Endothelial cell of umbilical vein (primary cell): ENCODE results near the gene RSPH3. TPM values are rescaled to one million over a fixed set of nuclear protein-coding genes. Genes with fewer than 3 reads are reported as not detected.

Source experiments
- BruUV-seq: library from RNA; stranded (reverse); fragments of 400-500 nt; replicated peaks from 2 replicates; lab custom pipeline; 2021; lab: Mats Ljungman, UMichigan
- CTCF ChIA-PET: fragments of 300-600, 350-600 bp; sonication (Branson Sonifier 250); formaldehyde crosslinking; loops from one replicate; lab custom pipeline; 2021; ENCODE audit warnings: antibody characterized with exemption, inconsistent platforms; lab: Charles Lee
- POLR2A ChIA-PET: fragments of 300-600, 350-600 bp; sonication (Branson Sonifier 250); formaldehyde crosslinking; loops from one replicate; lab custom pipeline; 2021; ENCODE audit warnings: antibody characterized with exemption, inconsistent platforms; lab: Charles Lee
- DNase-seq: peaks from one replicate; pipeline ENCODE4 v3.0.0-alpha.2; 2011; ENCODE audit warnings: low read depth, low spot score
- FAIRE-seq: peaks from 2 replicates; lab custom pipeline; 2011; peaks lifted over from hg19 to GRCh38; lab: Jason Lieb, UNC
- H2AFZ ChIP-seq: 2 replicates; pipeline ENCODE4 v1.6.0; 2012; ENCODE audit warnings: low read depth, low read length, control low read depth, inconsistent platforms
- H3K27ac ChIP-seq: 2 replicates; pipeline ENCODE4 v1.5.1; 2011; ENCODE audit warnings: low read depth, mild to moderate bottlenecking, control low read depth, low read length, moderate library complexity; ENCODE audit not compliant: insufficient read depth
- H3K27me3 ChIP-seq, 2 experiments: 2 replicates each; pipeline versions ENCODE4 v1.6.0 to v1.6.1; 2011; ENCODE audit warnings: low read length in 2 of 2, mixed read lengths in 1 of 2; ENCODE audit not compliant: control insufficient read depth in 2 of 2, insufficient read depth in 2 of 2
- H3K36me3 ChIP-seq, 2 experiments: 2 replicates in 1 of 2; 3 replicates in 1 of 2; pipeline ENCODE4 v1.5.1; 2011; ENCODE audit warnings: low read length in 2 of 2, mild to moderate bottlenecking in 1 of 2, moderate library complexity in 1 of 2; ENCODE audit not compliant: control insufficient read depth in 2 of 2, insufficient read depth in 2 of 2; ENCODE audit errors: extremely low read depth in 1 of 2
- H3K4me1 ChIP-seq: 3 replicates; pipeline ENCODE4 v1.5.1; 2011; ENCODE audit warnings: mild to moderate bottlenecking, low read length; ENCODE audit not compliant: control insufficient read depth, insufficient read depth; ENCODE audit errors: extremely low read depth
- H3K4me2 ChIP-seq: 2 replicates; pipeline ENCODE4 v1.6.1; 2011; ENCODE audit warnings: low read length, control low read depth, mixed read lengths; ENCODE audit not compliant: insufficient read depth
- H3K4me3 ChIP-seq, 3 experiments: fragments of 200-600 bp in 1 of 3; sonication (generic), shearing (Covaris generic) in 1 of 3; replicated peaks in 1 of 3; 2 replicates each; pipeline ENCODE4 v1.5.1; 2011 to 2016; ENCODE audit warnings: control low read depth in 3 of 3, low read length in 3 of 3, mild to moderate bottlenecking in 2 of 3, inconsistent platforms in 1 of 3, low read depth in 1 of 3, moderate library complexity in 1 of 3; ENCODE audit not compliant: insufficient read depth in 1 of 3
- H3K79me2 ChIP-seq: 2 replicates; pipeline ENCODE4 v1.6.0; 2012; ENCODE audit warnings: low read length, inconsistent platforms; ENCODE audit not compliant: control insufficient read depth, insufficient read depth
- H3K9ac ChIP-seq: replicated peaks from 2 replicates; pipeline ENCODE3; 2011; ENCODE audit warnings: low read length, control low read depth; ENCODE audit not compliant: insufficient read depth; ENCODE audit errors: extremely low read depth
- H3K9me1 ChIP-seq: replicated peaks from 3 replicates; pipeline ENCODE4 v1.6.0; 2011; ENCODE audit warnings: mild to moderate bottlenecking, low read length; ENCODE audit not compliant: control insufficient read depth, insufficient read depth; ENCODE audit errors: extremely low read depth
- H3K9me3 ChIP-seq: replicated peaks from 2 replicates; pipeline ENCODE4 v1.5.1; 2012; ENCODE audit warnings: low read length, inconsistent platforms; ENCODE audit not compliant: control insufficient read depth, insufficient read depth
- H4K20me1 ChIP-seq: replicated peaks from 2 replicates; pipeline ENCODE3; 2011; ENCODE audit warnings: mild to moderate bottlenecking, low read length; ENCODE audit not compliant: control insufficient read depth, insufficient read depth; ENCODE audit errors: extremely low read depth
- CTCF ChIP-seq, 2 donors: IDR thresholded peaks; 1 replicate in 1 of 2; 2 replicates in 1 of 2; pipeline ENCODE4 v1.5.1; 2011; ENCODE audit warnings: low read length in 2 of 2, mild to moderate bottlenecking in 2 of 2, moderate library complexity in 2 of 2, control low read depth in 1 of 2, inconsistent platforms in 1 of 2, low read depth in 1 of 2; ENCODE audit not compliant: insufficient read depth in 1 of 2; ENCODE audit errors: extremely low read depth in 1 of 2
- EZH2 ChIP-seq: IDR thresholded peaks from 2 replicates; pipeline ENCODE4 v1.6.1; 2012; ENCODE audit warnings: borderline replicate concordance, low read depth, mild to moderate bottlenecking, moderate library complexity, low read length, inconsistent platforms; ENCODE audit not compliant: severe bottlenecking
- FOS ChIP-seq: IDR thresholded peaks from 2 replicates; pipeline ENCODE4 v1.6.1; 2011; ENCODE audit warnings: mild to moderate bottlenecking, low read length, moderate library complexity, borderline replicate concordance; ENCODE audit not compliant: insufficient read depth
- GATA2 ChIP-seq: IDR thresholded peaks from 2 replicates; pipeline ENCODE4 v1.7.0; 2011; ENCODE audit warnings: low read depth, mild to moderate bottlenecking, moderate library complexity, mixed read lengths, low read length; ENCODE audit not compliant: insufficient read length, insufficient read depth
- JUN ChIP-seq: IDR thresholded peaks from 2 replicates; pipeline ENCODE4 v1.6.1; 2011; ENCODE audit warnings: borderline replicate concordance, low read depth; ENCODE audit not compliant: insufficient read length, insufficient read depth
- MYC ChIP-seq: IDR thresholded peaks from one replicate; pipeline ENCODE4 v1.6.1; 2011; ENCODE audit warnings: mild to moderate bottlenecking, low read depth, low read length
- POLR2A ChIP-seq: IDR thresholded peaks from 2 replicates; pipeline ENCODE4 v1.6.1; 2012; ENCODE audit warnings: low read depth, mild to moderate bottlenecking, control low read depth, low read length
- POLR2AphosphoS5 ChIP-seq: IDR thresholded peaks from 2 replicates; pipeline ENCODE4 v1.6.1; 2012; ENCODE audit warnings: low read depth, mild to moderate bottlenecking, control low read depth, low read length, moderate library complexity; ENCODE audit not compliant: insufficient read depth
- dilution Hi-C: fragments of 300-500 bp; cut with MboI; formaldehyde crosslinking; loops from one replicate; pipeline ENCODE4 v1.15.0; 2019; ENCODE audit warnings: low sequenced_read_pairs; ENCODE audit not compliant: extremely low pct_ligation_motif_present
- intact Hi-C: fragments of 100-400 bp; cut with micrococcal nuclease; formaldehyde crosslinking; loops from one replicate; pipeline ENCODE4 v1.10.0; 2022
- polyA plus RNA-seq, 4 experiments: library from polyadenylated mRNA; depleted of rRNA in 3 of 4; stranded (reverse) in 3 of 4; unstranded in 1 of 4; fragments of >200 nt; gene quantifications; 2 replicates each; pipeline versions ENCODE4 v1.2.1 to v1.2.3, GENCODE V29; 2011 to 2012; ENCODE audit warnings: missing spikeins in 1 of 4
- total RNA-seq: library from RNA; stranded (reverse); gene quantifications from 2 replicates; pipeline ENCODE4 v1.2.3, GENCODE V29; 2021
- TF ChIP-seq, protein P1 (sequence below): IDR thresholded peaks from 2 replicates; pipeline ENCODE4 v1.6.1; 2011; ENCODE audit not compliant: insufficient read depth, insufficient read length

Gene RSPH3
- total and polyA plus RNA-seq, 2 donors (not counting 3 experiments of a cell fraction or from before 2014, with no cell fraction given), result 0.66 to 3.3 TPM

DNA sequence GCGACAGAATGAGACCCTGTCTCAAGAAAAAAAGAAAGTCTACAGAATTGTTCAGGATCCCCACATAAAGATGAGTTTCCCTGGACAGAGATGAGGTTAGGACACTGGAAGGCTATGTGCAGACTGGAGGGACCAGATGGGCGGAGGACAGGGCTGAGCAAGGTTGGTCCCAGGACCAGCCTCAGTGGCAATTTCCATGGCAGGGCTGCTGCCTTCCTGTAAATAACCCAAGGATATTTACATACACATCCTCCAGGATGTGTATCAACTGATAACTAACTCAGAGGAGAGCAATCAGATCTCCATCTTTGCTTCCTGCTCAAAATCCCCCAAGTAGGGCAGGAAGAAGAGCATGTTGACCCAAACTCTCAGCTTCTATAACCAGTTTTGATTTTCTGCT lies 58.8 kb downstream of the RSPH3 start:
- Histone ChIP-seq H3K4me1 (no peaks in the 10 kb centered on the region), H3K9ac (no peak overlapping the region), H3K27me3 (peaks cover 0 to 2% of the 10 kb centered on the region in 2 experiments), H3K79me2 (no peaks in the 10 kb centered on the region), H2AFZ (no peak overlapping the region), H4K20me1 (no peaks in the 10 kb centered on the region), H3K36me3 (no peaks in the 10 kb centered on the region), H3K27ac (no peak overlapping the region), H3K4me3 (no peak overlapping the region), H3K9me1 (no peaks in the 10 kb centered on the region), H3K4me2 (no peak overlapping the region), H3K9me3 (no peaks in the 10 kb centered on the region)
- CTCF ChIA-PET, result no interaction called here
- no TSS peak for BruUV-seq
- no peak for DNase-seq
- POLR2A ChIA-PET, result no interaction called here
- intact Hi-C loops (no loop called here), dilution Hi-C loops (no loop called here)
- FAIRE-seq, result no peak
- TF ChIP-seq POLR2A (no peak), EZH2 (no peak), JUN (no peak), GATA2 (no peak), POLR2AphosphoS5 (no peak), FOS (no peak), MYC (no peak), CTCF (IDR thresholded peaks at IDR 0.05; ENCODE audit: extremely low read depth in 1 of 2, insufficient read depth in 1 of 2, low read depth in 1 of 2, low read length in 2 of 2) (no peak)
- TF ChIP-seq, protein P1, sequence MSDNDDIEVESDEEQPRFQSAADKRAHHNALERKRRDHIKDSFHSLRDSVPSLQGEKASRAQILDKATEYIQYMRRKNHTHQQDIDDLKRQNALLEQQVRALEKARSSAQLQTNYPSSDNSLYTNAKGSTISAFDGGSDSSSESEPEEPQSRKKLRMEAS, result no peak
